GM13977 (cell line): ENCODE measurements around the gene ADD3.

ENCODE experiments used
- DNase-seq: peaks from one replicate; pipeline ENCODE4 v3.0.0; 2012; ENCODE audit warnings: low spot score
- in situ Hi-C: fragments of 300-500 bp; cut with MboI; formaldehyde crosslinking; loops from one replicate; pipeline ENCODE4 v1.12.0; 2022; ENCODE audit warnings: low sequenced_read_pairs, low pct_unique_long_range_greater_than_20kb, mixed read lengths, inconsistent platforms; ENCODE audit not compliant: unreplicated experiment
- TF ChIP-seq, protein P1 (sequence below): IDR thresholded peaks from 2 replicates; pipeline ENCODE4 v1.5.1; 2012; ENCODE audit warnings: mild to moderate bottlenecking, control low read depth; ENCODE audit not compliant: insufficient read depth; ENCODE audit errors: extremely low read depth, missing control alignments

The ADD3 gene

DNA sequence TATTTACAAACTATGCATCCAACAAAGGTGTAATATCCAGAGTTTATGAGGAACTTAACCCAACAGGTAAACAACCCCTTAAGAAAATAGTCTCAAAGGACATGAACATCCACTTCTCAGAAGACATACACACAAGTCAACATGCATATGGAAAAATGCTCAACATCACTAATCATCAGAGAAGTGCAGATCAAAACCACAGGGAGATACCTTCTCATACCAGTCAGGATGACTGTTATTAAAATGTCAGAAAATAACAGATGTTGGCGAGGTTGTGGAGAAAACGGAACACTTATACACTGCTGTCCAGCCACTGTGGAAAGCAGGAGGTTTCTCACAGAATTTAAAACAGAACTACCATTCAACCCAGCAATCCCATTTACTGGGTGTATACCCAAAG is 84.0 kb downstream of the ADD3 start:
- TF ChIP-seq, protein P1, sequence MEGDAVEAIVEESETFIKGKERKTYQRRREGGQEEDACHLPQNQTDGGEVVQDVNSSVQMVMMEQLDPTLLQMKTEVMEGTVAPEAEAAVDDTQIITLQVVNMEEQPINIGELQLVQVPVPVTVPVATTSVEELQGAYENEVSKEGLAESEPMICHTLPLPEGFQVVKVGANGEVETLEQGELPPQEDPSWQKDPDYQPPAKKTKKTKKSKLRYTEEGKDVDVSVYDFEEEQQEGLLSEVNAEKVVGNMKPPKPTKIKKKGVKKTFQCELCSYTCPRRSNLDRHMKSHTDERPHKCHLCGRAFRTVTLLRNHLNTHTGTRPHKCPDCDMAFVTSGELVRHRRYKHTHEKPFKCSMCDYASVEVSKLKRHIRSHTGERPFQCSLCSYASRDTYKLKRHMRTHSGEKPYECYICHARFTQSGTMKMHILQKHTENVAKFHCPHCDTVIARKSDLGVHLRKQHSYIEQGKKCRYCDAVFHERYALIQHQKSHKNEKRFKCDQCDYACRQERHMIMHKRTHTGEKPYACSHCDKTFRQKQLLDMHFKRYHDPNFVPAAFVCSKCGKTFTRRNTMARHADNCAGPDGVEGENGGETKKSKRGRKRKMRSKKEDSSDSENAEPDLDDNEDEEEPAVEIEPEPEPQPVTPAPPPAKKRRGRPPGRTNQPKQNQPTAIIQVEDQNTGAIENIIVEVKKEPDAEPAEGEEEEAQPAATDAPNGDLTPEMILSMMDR = no peak
- no peak for DNase-seq
- in situ Hi-C loops = no loop called here

DNA sequence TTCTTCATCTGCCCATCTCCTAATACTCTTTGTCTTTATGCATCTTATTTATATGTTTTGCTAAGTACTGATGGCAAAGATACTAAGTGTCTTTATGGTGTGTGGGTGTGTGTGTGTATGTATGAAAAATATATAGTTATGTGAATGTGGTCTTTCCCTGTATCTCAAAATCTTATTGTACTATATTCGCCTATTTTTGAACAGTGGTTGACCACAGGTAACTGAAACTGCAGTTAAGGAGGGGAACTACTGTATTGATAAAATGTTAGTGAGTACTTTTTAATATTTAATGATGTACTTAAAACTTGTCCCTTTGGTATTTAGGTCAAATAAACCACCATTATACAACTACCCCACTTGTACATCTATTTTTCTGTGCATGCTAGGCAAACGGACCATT is 85.9 kb downstream of the ADD3 start:
- TF ChIP-seq, protein P1 = no peak
- DNase-seq = no peak
- in situ Hi-C loops = no loop called here

DNA sequence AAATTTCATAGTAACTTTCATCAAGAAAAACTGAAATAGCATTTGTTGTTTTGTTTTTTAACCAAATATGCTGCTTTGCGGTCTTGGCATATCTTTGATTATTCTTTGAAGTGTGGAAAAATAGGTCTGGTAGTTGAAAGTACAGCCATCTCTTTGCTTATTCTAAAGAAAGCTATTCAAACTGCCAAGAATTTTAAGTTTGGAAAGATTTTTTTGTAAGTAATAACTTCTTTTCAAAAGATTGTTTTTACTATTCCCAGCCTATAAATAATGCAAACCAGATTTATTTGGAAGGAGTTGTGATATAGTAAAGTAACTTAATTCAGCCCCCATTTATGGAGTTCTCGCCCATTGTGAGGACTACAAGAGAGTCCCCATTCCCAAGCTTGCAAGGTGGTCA is 87.0 kb downstream of the ADD3 start:
- TF ChIP-seq, protein P1 = no peak
- in situ Hi-C loops = no loop called here
- DNase-seq = no peak

DNA sequence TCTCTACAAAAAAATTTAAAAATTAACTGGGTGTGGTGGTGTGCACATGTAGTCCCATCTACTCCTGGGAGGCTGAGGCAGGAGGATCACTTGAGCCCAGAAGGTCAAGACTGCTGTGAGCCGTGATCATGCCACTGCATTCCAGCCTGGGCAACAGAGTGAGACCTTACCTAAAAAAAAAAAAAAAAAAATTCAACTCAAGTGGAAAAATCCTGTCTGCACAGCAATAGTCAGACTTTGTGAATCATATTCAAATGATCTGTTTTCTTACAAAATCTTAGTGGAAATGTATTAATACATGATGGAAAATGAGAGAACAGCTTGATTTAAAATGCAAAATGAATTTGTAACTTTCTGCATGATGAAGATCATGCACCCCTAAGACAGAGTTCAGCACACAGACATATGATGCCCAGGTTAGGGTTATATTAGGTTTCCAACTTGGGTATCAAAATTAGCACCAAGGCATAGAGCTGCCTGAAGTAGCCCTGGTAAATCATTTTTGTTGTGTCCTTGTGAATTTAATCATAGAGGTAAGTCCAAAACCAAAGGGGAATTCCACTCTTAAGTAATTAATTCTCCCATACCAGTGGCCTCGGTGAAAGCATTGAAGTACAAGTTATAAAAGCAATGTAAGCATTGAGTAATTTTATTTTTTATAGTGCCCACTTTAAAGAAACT is 93.8 kb downstream of the ADD3 start:
- in situ Hi-C loops = no loop called here
- DNase-seq = peak; percentile 13
- TF ChIP-seq, protein P1 = no peak

DNA sequence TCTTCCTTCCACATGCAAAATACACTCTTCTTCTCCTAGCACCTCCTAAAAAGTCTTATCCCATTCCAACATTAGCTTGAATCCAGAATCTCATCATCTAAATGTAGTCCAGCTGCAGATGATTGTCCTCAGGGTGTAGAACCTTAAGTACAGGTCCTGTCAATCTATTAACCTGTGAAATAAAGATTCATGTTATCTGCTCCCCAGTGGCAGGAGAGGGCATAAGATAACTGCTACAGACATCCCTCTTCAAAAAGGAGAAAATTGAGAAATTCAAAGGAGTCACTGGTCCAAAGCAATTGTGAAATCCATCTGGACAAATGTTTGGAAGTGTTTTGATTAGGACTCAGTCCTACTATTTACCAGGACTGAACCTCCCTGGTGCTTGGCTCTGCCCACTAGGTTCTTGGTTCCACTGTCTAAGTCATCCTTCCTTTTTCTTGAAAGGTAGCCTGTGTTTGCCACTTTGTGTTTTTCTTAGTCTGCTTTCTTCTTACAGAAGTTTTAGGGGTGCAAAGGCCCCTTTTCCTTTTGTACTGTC is 96.2 kb downstream of the ADD3 start:
- no peak for DNase-seq
- in situ Hi-C loops = no loop called here
- TF ChIP-seq, protein P1 = no peak

DNA sequence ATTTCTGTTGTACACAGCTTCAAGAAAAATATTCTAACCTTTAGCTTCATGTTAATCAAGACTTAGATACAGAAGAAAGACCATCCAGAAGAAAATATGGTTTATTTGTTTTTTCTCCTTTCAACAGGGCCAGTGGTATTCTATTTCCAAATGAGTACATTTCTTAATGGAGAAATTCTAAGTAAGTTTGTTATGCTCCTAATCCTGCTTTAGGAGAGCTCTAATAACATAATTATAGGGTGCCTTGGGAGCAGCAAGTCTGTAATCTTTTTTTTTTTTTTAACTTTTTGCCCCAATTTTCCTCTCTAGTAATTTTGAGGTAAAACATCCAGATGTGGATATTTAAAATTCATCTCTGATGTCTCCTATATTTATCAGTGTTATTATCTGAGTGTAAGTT is 98.1 kb downstream of the ADD3 start:
- DNase-seq = no peak
- in situ Hi-C loops = no loop called here
- TF ChIP-seq, protein P1 = no peak
